ENCODE data around the gene IRX2. TPM values are rescaled to one million over a fixed set of nuclear protein-coding genes. Genes with fewer than 3 reads are reported as not detected.

The IRX2 gene
- 0.38 and 0.56 TPM in 2 replicates for total RNA-seq

DNA sequence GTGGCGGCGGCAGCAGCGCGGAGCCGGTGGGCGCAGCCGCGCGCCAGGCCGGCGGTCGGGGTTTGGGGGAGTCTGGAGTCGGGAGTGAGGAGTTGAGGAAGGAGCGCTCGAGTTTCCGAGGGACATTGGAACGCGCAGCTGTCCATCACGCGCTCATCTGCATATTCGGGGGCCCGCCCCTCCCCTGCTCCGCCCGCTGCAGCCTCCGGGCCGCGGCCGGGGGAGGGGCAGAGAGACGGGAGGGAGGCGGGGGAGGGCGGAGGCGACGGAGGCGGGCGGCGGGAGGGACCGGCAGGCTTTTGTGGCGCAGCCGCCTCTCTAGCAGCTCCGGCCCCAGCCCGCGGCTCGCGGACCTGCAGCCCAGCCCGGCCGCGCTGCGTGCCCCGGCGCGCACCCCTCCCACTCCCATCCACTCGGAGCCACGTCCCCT is at the start of gene IRX2:
Gene IRX2, minus strand, starts transcription at position 86 of the 430 bp plus-strand sequence. CDS start 264 bp downstream, outside the sequence.

